PFSK-1 (cell line): ENCODE measurements around the gene GTF2F2.

ENCODE experiments used
- POLR2AphosphoS5 ChIP-seq: IDR thresholded peaks from 2 replicates; pipeline ENCODE4 v1.6.1; 2012; ENCODE audit warnings: low read depth, mild to moderate bottlenecking, control low read depth, low read length, moderate library complexity
- TF ChIP-seq, protein P1 (sequence below), 2 experiments: IDR thresholded peaks; 2 replicates each; pipeline versions ENCODE4 v1.6.1 to v1.8.0; 2011 to 2012; ENCODE audit warnings: low read depth in 2 of 2, low read length in 2 of 2, control low read depth in 1 of 2, inconsistent platforms in 1 of 2, mild to moderate bottlenecking in 1 of 2, moderate library complexity in 1 of 2; ENCODE audit not compliant: insufficient read depth in 1 of 2

DNA sequence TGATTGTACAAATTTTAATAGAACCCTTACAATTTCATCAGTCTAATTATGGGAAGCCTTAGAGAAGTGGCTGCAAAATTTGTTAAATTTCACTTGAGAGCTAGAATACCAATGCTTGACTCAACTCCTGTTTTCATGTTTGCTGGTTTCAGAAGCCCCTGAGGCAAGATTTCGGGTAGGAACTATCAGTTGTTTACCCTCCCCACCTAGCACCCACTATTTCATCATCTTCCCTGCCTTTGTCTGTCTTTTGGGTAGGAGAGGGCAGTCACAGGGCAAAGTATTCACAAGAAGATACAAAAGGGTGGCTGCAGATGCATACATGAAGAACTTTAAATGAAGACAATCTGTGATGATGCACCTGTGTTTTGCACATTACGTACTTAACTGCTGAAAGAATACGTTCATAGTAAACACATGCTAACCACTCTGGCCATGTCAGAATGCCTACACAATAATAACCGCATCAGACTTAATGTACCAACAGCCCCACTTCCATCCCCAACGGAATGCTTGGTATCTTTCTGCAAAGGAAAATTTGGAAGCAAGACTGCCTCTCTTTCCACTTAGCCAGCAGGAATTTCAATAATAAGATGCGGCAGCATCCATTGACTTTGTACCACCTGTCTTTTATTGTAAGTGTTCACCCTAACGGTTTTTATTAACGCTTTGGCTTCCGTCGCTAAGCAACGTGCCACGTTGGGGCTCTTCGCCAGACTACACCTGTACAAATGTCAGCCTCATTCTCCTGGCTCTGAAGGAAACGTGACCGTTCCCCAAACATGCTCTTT lies 190.2 kb downstream of the GTF2F2 start:
- TF ChIP-seq POLR2AphosphoS5, result no peak
- TF ChIP-seq, protein P1, sequence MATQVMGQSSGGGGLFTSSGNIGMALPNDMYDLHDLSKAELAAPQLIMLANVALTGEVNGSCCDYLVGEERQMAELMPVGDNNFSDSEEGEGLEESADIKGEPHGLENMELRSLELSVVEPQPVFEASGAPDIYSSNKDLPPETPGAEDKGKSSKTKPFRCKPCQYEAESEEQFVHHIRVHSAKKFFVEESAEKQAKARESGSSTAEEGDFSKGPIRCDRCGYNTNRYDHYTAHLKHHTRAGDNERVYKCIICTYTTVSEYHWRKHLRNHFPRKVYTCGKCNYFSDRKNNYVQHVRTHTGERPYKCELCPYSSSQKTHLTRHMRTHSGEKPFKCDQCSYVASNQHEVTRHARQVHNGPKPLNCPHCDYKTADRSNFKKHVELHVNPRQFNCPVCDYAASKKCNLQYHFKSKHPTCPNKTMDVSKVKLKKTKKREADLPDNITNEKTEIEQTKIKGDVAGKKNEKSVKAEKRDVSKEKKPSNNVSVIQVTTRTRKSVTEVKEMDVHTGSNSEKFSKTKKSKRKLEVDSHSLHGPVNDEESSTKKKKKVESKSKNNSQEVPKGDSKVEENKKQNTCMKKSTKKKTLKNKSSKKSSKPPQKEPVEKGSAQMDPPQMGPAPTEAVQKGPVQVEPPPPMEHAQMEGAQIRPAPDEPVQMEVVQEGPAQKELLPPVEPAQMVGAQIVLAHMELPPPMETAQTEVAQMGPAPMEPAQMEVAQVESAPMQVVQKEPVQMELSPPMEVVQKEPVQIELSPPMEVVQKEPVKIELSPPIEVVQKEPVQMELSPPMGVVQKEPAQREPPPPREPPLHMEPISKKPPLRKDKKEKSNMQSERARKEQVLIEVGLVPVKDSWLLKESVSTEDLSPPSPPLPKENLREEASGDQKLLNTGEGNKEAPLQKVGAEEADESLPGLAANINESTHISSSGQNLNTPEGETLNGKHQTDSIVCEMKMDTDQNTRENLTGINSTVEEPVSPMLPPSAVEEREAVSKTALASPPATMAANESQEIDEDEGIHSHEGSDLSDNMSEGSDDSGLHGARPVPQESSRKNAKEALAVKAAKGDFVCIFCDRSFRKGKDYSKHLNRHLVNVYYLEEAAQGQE (IDR thresholded peaks at IDR 0.05; ENCODE audit: insufficient read depth in 1 of 2, low read depth in 2 of 2, low read length in 2 of 2), result no peak
